Karpas-422 (cell line): ENCODE measurements around the gene NISCH. TPM values are rescaled to one million over a fixed set of nuclear protein-coding genes. Genes with fewer than 3 reads are reported as not detected.
A peak's percentile ranks its signal among the peaks of the same experiment; 100 is the strongest.

Source experiments
- DNase-seq: peaks from one replicate; pipeline ENCODE4 v3.0.0-alpha.2; 2015
- H2AFZ ChIP-seq: fragments of 200-600 bp; sonication (generic); 2 replicates; pipeline ENCODE4 v1.6.1; 2014; ENCODE audit warnings: antibody characterized with exemption, low read length, mixed read lengths
- H3K27ac ChIP-seq: fragments of 200-600 bp; sonication (generic); 2 replicates; pipeline ENCODE4 v1.5.1; 2014; ENCODE audit warnings: mild to moderate bottlenecking, low read length, moderate library complexity
- H3K27me3 ChIP-seq: fragments of 200-600 bp; sonication (generic); 2 replicates; pipeline ENCODE4 v1.6.1; 2014; ENCODE audit warnings: low read length, mixed read lengths
- H3K36me3 ChIP-seq: fragments of 200-600 bp; sonication (generic); 2 replicates; pipeline ENCODE4 v1.6.1; 2014; ENCODE audit warnings: low read length, mixed read lengths; ENCODE audit not compliant: insufficient read depth
- H3K4me1 ChIP-seq: fragments of 200-600 bp; sonication (generic); 2 replicates; pipeline ENCODE4 v1.6.1; 2014; ENCODE audit warnings: mild to moderate bottlenecking, low read length, mixed read lengths
- H3K4me2 ChIP-seq: fragments of 200-600 bp; sonication (generic); 2 replicates; pipeline ENCODE4 v1.6.1; 2014; ENCODE audit warnings: low read length, low read depth, mild to moderate bottlenecking; ENCODE audit not compliant: poor library complexity, severe bottlenecking
- H3K4me3 ChIP-seq: fragments of 200-600 bp; sonication (generic); 2 replicates; pipeline ENCODE4 v1.5.1; 2014; ENCODE audit warnings: mild to moderate bottlenecking, antibody characterized with exemption, low read length, mixed read lengths
- H3K79me2 ChIP-seq: fragments of 200-600 bp; sonication (generic); 2 replicates; pipeline ENCODE4 v1.6.1; 2014; ENCODE audit warnings: mild to moderate bottlenecking, low read length, mixed read lengths
- H3K9ac ChIP-seq: fragments of 200-600 bp; sonication (generic); 2 replicates; pipeline ENCODE4 v1.6.0; 2014; ENCODE audit warnings: low read length
- H3K9me2 ChIP-seq: fragments of 200-600 bp; sonication (generic), shearing (Covaris generic); replicated peaks from 2 replicates; pipeline ENCODE4 v1.6.0; 2014; ENCODE audit warnings: mild to moderate bottlenecking, low read length, moderate library complexity; ENCODE audit not compliant: insufficient read depth
- H3K9me3 ChIP-seq: fragments of 300-700, 200-600 bp; sonication (generic); 2 replicates; pipeline ENCODE4 v1.6.1; 2014; ENCODE audit warnings: low read length, mixed read lengths
- H4K20me1 ChIP-seq: fragments of 200-600 bp; sonication (generic); 2 replicates; pipeline ENCODE4 v1.6.1; 2014; ENCODE audit warnings: mild to moderate bottlenecking, antibody characterized with exemption, low read length, low read depth; ENCODE audit not compliant: insufficient read depth
- total RNA-seq: library from RNA; depleted of rRNA; stranded (reverse); fragments of >200 nt; shearing (Covaris generic); gene quantifications from 2 replicates; pipeline ENCODE4 v1.2.3, GENCODE V29; 2014; ENCODE audit warnings: low replicate concordance

Gene NISCH
- total RNA-seq, 1 experiment from 2014 or later: 44.2 TPM

DNA sequence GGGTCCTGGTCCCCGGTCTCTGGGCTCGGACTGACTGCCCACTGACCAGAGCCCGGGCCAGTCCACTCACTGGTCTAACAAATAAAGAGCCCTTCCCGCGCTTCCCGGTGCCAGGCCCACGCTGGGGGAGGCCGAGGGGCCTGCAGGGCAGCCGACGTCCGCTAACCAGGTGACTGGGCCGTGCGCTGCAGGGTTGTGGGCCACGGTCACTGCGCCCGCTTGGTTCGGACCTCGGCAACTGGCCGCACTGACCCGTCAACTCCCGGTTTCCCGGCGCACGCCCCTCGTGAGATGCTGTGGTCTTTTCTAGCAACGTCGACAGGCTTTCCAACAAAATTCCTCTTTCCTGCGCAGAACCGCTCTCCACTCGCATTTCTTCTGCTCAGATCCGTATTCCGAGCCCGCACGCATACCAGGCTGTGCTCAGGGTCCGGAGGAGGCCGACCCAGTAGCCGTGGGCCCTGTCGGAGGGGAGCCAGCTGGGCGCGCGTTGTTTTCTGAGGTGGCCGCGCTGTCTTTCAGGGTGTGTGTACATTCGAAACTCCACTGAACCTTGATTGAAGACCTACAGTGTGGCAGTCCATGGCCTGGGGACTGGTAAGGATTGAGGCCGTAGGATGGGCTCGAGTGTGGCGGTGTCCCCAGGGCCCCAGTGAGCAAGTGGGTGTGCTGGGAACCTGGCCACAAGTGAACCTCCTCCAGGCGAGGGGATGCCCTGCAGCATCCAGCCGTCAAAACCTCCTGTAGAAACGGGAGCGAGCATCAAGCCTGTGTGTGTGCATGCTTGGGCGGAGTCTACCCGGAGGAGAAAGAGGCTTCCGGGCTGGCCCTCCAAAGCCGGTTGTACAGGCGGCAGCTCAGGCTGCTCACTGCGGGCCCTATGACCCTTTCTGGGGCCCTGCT, 79.1 kb downstream of the NISCH start:
- Histone ChIP-seq H3K79me2 (peaks cover 63% of the 10 kb centered on the region), H3K36me3 (no peaks in the 10 kb centered on the region), H3K9me3 (no peaks in the 10 kb centered on the region), H3K9ac (peak overlapping the region; percentile 77), H3K27ac (no peak overlapping the region), H4K20me1 (peaks cover 13% of the 10 kb centered on the region; the same call in 1 of the 2 replicates), H3K9me2 (no peaks in the 10 kb centered on the region), H3K4me1 (peaks cover 46% of the 10 kb centered on the region), H3K4me3 (peak overlapping the region; percentile 73), H3K4me2 (peak overlapping the region; percentile 65), H2AFZ (no peak overlapping the region), H3K27me3 (no peaks in the 10 kb centered on the region)
- no peak for DNase-seq

DNA sequence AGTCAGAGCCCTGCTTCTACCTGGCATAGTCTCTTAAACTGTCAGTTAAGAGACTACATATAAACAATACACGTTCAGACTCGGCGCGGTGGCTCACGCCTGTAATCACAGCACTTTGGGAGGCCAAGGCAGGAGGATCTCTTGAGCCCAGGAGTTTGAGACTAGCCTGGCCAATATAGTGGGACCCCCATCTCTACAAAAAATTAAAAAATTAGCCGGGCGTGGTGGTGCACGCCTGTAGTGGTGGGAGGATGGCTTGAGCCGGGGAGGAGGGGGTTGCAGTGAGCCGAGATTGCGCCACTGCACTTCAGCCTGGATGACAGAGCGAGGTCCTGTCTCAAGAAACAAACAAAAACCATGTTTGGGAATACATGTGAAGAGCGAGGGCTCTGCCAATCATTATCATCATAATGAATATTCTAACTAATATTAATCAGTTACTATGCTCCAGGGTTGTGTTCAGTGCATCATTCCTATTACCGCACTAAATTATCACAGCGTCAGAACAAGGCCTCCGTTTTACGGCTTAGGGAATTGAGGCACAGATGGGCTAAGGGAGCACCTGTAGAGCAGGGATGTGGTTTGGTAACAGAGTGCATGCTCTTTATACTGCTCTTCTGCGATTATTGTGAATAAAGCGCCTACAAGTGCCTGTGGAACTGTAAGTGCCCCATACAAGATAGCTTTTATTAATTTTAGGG, 80.2 kb downstream of the NISCH start:
- H3K9me2 ChIP-seq: no peaks in the 10 kb centered on the region
- H4K20me1 ChIP-seq: peaks cover 13% of the 10 kb centered on the region; the same call in 1 of the 2 replicates
- H3K36me3 ChIP-seq: peaks cover 3% of the 10 kb centered on the region
- peak overlapping the region; percentile 53 for H3K4me2 ChIP-seq
- H3K27ac ChIP-seq: no peak overlapping the region
- peak overlapping the region; percentile 22; the same call in 1 of the 2 replicates for H2AFZ ChIP-seq
- H3K4me1 ChIP-seq: peaks cover 46% of the 10 kb centered on the region
- peak overlapping the region; percentile 30; the same call in 1 of the 2 replicates for H3K9ac ChIP-seq
- H3K79me2 ChIP-seq: peaks cover 70% of the 10 kb centered on the region
- H3K4me3 ChIP-seq: peak overlapping the region; percentile 35; the same call in 1 of the 2 replicates
- no peak for DNase-seq
- H3K27me3 ChIP-seq: no peaks in the 10 kb centered on the region
- no peaks in the 10 kb centered on the region for H3K9me3 ChIP-seq

DNA sequence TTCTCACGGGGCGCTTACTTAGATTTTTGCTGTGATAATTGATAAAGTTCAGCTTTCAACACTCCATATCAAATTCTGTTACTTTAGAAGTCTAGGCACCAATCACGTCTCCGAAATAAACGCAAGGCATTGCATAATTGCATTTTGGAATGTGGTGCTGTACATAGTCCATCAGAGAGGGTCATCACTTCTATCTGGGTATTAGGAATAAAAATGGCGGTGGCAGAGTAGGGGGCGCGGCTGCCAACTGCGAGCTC, 80.6 kb downstream of the NISCH start:
- Histone ChIP-seq H3K4me3 (peak overlapping the region; percentile 35; the same call in 1 of the 2 replicates), H3K9me3 (no peaks in the 10 kb centered on the region), H3K9me2 (no peaks in the 10 kb centered on the region), H3K27ac (no peak overlapping the region), H3K79me2 (peaks cover 70% of the 10 kb centered on the region), H4K20me1 (peaks cover 13% of the 10 kb centered on the region; the same call in 1 of the 2 replicates), H3K27me3 (no peaks in the 10 kb centered on the region), H3K4me1 (peaks cover 46% of the 10 kb centered on the region), H3K9ac (peak overlapping the region; percentile 30; the same call in 1 of the 2 replicates), H2AFZ (peak overlapping the region; percentile 22; the same call in 1 of the 2 replicates), H3K36me3 (peaks cover 7% of the 10 kb centered on the region), H3K4me2 (peak overlapping the region; percentile 53)
- no peak for DNase-seq

DNA sequence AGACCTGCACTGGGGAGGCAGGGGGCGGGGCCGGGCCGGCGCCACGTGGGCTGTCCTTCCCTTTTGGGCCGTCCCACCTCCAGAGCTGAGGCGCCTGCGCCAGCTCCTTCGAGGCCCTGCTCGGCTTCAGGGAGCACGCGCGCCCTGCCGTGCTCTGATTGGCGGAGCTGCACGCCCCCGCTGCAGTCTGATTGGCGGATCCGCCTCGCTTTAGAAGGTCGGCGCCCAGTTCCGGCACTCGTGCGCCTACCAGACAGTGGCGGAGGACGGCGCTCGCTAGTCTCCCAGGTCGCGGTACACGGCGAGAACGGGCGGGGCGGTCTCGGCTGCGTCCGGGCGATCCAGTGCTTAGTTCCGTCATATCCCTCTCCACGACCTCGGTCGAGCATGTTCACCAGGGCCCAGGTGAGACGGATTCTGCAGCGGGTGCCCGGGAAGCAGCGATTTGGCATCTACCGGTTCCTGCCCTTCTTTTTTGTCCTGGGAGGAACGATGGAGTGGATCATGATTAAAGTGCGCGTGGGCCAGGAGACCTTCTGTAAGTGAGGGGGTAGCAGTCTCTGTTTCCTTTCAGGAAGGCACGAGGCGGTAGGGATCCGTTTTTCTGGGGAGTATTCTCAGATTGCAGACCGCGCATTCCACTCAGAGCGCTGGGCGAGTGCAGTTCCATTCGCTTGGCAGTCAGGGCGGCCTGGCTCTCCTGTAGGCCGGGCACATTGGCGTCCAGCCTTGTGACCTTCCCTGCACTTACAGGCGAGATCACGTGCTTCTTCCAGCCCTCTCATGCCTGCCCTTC, 81.2 kb downstream of the NISCH start, which contains the start of gene UQCC5:
Gene UQCC5, plus strand, starts transcription at position 237 of the 796 bp plus-strand sequence. Its CDS starts 151 bp downstream, at position 388.
- Histone ChIP-seq H3K9ac (peak within 1 kb of the TSS; percentile 98), H3K4me1 (peaks cover 46% of the 10 kb centered on the region), H3K27me3 (no peaks in the 10 kb centered on the region), H3K9me2 (no peaks in the 10 kb centered on the region), H3K36me3 (peaks cover 13% of the 10 kb centered on the region), H3K27ac (peak within 1 kb of the TSS; percentile 78), H4K20me1 (peaks cover 13% of the 10 kb centered on the region; the same call in 1 of the 2 replicates), H2AFZ (peak within 1 kb of the TSS; percentile 75; the same call in 1 of the 2 replicates), H3K4me2 (peak within 1 kb of the TSS; percentile 93), H3K79me2 (peaks cover 70% of the 10 kb centered on the region), H3K9me3 (no peaks in the 10 kb centered on the region), H3K4me3 (peak within 1 kb of the TSS; percentile 96)
- DNase-seq: peak; percentile 99

- H3K27me3 ChIP-seq: no peaks in the 10 kb centered on the region
- H3K9me3 ChIP-seq: no peaks in the 10 kb centered on the region
- peaks cover 13% of the 10 kb centered on the region; the same call in 1 of the 2 replicates for H4K20me1 ChIP-seq
- peak overlapping the region; percentile 96 for H3K4me3 ChIP-seq
- H3K79me2 ChIP-seq: peaks cover 69% of the 10 kb centered on the region
- peaks cover 41% of the 10 kb centered on the region for H3K4me1 ChIP-seq
- H3K9me2 ChIP-seq: no peaks in the 10 kb centered on the region
- H3K36me3 ChIP-seq: peaks cover 17% of the 10 kb centered on the region
- H3K4me2 ChIP-seq: peak overlapping the region; percentile 93
- peak overlapping the region; percentile 98 for H3K9ac ChIP-seq
- H2AFZ ChIP-seq: no peak overlapping the region
- no peak for DNase-seq
- peak overlapping the region; percentile 78; the same call in 1 of the 2 replicates for H3K27ac ChIP-seq
Observed at GRCh38 chr3:52537165-52537620, 81.8 kb downstream of the NISCH start.

DNA sequence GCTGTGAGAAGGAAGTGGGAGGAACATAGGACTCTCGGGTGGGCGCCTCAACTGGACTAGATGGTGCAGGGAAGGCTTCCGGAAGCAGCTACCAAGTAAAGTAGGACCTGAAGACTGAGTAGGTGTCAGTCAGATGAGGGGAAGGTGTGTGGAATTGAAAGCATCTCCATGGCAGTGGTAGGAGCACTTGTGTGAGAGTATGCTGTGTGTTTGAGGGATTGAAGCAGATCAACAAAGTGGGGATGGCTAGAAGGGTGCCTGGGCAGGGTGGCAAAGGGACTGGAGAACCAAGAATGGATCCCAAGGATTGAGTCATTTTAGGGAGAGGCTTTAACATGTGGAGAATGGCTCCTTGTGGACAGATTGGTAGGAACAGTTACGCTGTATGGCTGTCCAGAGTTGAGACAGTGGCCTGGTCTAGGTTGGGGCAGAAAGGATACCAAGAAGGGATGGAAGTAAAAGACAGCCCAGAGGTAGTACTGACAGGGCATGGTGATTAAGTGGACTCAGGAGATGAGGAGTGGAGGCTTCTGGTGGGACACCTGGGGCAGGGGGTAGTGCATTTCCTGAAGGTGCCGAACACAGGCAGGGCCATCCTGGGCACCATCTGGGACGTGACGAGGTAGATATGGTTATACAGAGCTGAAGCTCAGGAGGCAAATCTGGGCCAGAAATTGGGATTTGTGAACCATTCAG, 82.5 kb downstream of the NISCH start:
- peaks cover 13% of the 10 kb centered on the region; the same call in 1 of the 2 replicates for H4K20me1 ChIP-seq

GRCh38 chr3:52539010-52539653, 83.7 kb downstream of the NISCH start:
- no peak overlapping the region for H2AFZ ChIP-seq
- H3K27me3 ChIP-seq: no peaks in the 10 kb centered on the region
- peak overlapping the region; percentile 22 for H3K4me2 ChIP-seq
- H3K4me3 ChIP-seq: no peak overlapping the region
- DNase-seq: no peak
- peaks cover 17% of the 10 kb centered on the region for H3K36me3 ChIP-seq
- no peak overlapping the region for H3K27ac ChIP-seq
- H3K4me1 ChIP-seq: peaks cover 38% of the 10 kb centered on the region
- H3K9me3 ChIP-seq: no peaks in the 10 kb centered on the region
- H3K79me2 ChIP-seq: peaks cover 56% of the 10 kb centered on the region
- H3K9me2 ChIP-seq: no peaks in the 10 kb centered on the region
- H3K9ac ChIP-seq: no peak overlapping the region
- H4K20me1 ChIP-seq: peaks cover 13% of the 10 kb centered on the region; the same call in 1 of the 2 replicates

More for the DNA sequence above, 82.5 kb downstream of the NISCH start:
- peak overlapping the region; percentile 98 for H3K9ac ChIP-seq
- peak overlapping the region; percentile 96 for H3K4me3 ChIP-seq
- peaks cover 38% of the 10 kb centered on the region for H3K4me1 ChIP-seq
- peak overlapping the region; percentile 78; the same call in 1 of the 2 replicates for H3K27ac ChIP-seq
- peak overlapping the region; percentile 93 for H3K4me2 ChIP-seq
- no peaks in the 10 kb centered on the region for H3K9me2 ChIP-seq
- H2AFZ ChIP-seq: no peak overlapping the region
- DNase-seq: no peak
- no peaks in the 10 kb centered on the region for H3K9me3 ChIP-seq
- H3K79me2 ChIP-seq: peaks cover 62% of the 10 kb centered on the region
- no peaks in the 10 kb centered on the region for H3K27me3 ChIP-seq
- peaks cover 17% of the 10 kb centered on the region for H3K36me3 ChIP-seq
